Osteoblast (primary cell): ENCODE measurements around the gene ATG4B. TPM values are rescaled to one million over a fixed set of nuclear protein-coding genes. Genes with fewer than 3 reads are reported as not detected.

ENCODE experiments used
- DNase-seq: peaks from one replicate; pipeline ENCODE4 v3.0.0; 2011; ENCODE audit warnings: low spot score, mixed read lengths; ENCODE audit not compliant: insufficient read length; ENCODE audit errors: missing footprints
- H2AFZ ChIP-seq: 2 replicates; pipeline ENCODE4 v1.6.0; 2011; ENCODE audit warnings: mild to moderate bottlenecking, low read length
- H3K27ac ChIP-seq: 2 replicates; pipeline ENCODE4 v1.5.1; 2011; ENCODE audit warnings: mild to moderate bottlenecking, low read depth, low read length, moderate library complexity
- H3K27me3 ChIP-seq: 2 replicates; pipeline ENCODE4 v1.6.0; 2012; ENCODE audit warnings: mild to moderate bottlenecking, control low read depth, inconsistent platforms, low read length, moderate library complexity; ENCODE audit not compliant: insufficient read depth
- H3K36me3 ChIP-seq: 2 replicates; pipeline ENCODE4 v1.5.1; 2011; ENCODE audit warnings: mild to moderate bottlenecking, low read length, control low read depth, moderate library complexity; ENCODE audit not compliant: insufficient read depth
- H3K4me1 ChIP-seq: 2 replicates; pipeline ENCODE4 v1.5.1; 2011; ENCODE audit warnings: mild to moderate bottlenecking, low read length, control low read depth, moderate library complexity; ENCODE audit not compliant: insufficient read depth
- H3K4me2 ChIP-seq: 2 replicates; pipeline ENCODE4 v1.6.0; 2011; ENCODE audit warnings: mild to moderate bottlenecking, low read length; ENCODE audit not compliant: insufficient read depth
- H3K4me3 ChIP-seq: fragments of 200-600 bp; sonication (generic); 3 replicates; pipeline ENCODE4 v1.5.1; 2012; ENCODE audit warnings: mild to moderate bottlenecking, low read length, inconsistent platforms; ENCODE audit not compliant: insufficient read depth
- H3K79me2 ChIP-seq: 2 replicates; pipeline ENCODE4 v1.6.0; 2012; ENCODE audit warnings: mild to moderate bottlenecking, low read length, control low read depth, inconsistent platforms; ENCODE audit not compliant: insufficient read depth
- H3K9me3 ChIP-seq: 2 replicates; pipeline ENCODE4 v1.5.1; 2011; ENCODE audit warnings: low read depth, low read length, control low read depth
- H4K20me1 ChIP-seq: 2 replicates; pipeline ENCODE4 v1.6.0; 2012; ENCODE audit warnings: mild to moderate bottlenecking, low read length, control low read depth; ENCODE audit not compliant: insufficient read depth
- total RNA-seq: library from RNA; depleted of rRNA; stranded (reverse); fragments of >200 nt; gene quantifications from 2 replicates; pipeline ENCODE4 v1.2.3, GENCODE V29; 2012
- TF ChIP-seq, protein P1 (sequence below): IDR thresholded peaks from 2 replicates; pipeline ENCODE4 v1.5.1; 2011; ENCODE audit warnings: mild to moderate bottlenecking, low read depth, low read length, moderate library complexity; ENCODE audit errors: extremely low read depth

Gene ATG4B
- total RNA-seq, 1 donor: 42.7 TPM

DNA sequence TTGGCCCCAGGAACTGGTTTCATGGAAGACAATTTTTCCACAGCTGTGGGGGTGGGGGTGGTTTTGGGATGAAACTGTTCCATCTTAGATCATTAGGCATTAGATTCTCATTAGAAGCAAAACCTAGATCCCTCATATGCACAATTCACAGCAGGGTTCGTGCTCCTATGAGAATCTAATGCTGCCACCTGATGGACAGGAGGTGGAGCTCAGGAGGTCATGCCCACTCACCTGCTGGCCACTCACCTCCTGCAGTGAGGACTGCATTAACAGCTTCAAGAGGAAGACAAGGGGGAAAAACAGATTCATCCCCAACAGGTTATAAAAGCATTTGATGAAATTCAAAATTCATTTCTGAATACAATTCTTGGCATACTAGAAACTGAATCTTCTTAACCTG, 39.0 kb upstream of the ATG4B start:
- H3K4me2 ChIP-seq: no peak overlapping the region
- no peak overlapping the region for H3K4me3 ChIP-seq
- H3K4me1 ChIP-seq: peaks cover 3% of the 10 kb centered on the region
- no peaks in the 10 kb centered on the region for H4K20me1 ChIP-seq
- peaks cover 26% of the 10 kb centered on the region for H3K36me3 ChIP-seq
- H3K27me3 ChIP-seq: no peaks in the 10 kb centered on the region
- no peaks in the 10 kb centered on the region for H3K79me2 ChIP-seq
- H3K27ac ChIP-seq: no peak overlapping the region
- H2AFZ ChIP-seq: no peak overlapping the region
- TF ChIP-seq, protein P1, sequence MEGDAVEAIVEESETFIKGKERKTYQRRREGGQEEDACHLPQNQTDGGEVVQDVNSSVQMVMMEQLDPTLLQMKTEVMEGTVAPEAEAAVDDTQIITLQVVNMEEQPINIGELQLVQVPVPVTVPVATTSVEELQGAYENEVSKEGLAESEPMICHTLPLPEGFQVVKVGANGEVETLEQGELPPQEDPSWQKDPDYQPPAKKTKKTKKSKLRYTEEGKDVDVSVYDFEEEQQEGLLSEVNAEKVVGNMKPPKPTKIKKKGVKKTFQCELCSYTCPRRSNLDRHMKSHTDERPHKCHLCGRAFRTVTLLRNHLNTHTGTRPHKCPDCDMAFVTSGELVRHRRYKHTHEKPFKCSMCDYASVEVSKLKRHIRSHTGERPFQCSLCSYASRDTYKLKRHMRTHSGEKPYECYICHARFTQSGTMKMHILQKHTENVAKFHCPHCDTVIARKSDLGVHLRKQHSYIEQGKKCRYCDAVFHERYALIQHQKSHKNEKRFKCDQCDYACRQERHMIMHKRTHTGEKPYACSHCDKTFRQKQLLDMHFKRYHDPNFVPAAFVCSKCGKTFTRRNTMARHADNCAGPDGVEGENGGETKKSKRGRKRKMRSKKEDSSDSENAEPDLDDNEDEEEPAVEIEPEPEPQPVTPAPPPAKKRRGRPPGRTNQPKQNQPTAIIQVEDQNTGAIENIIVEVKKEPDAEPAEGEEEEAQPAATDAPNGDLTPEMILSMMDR: no peak
- no peaks in the 10 kb centered on the region for H3K9me3 ChIP-seq
- DNase-seq: no peak

DNA sequence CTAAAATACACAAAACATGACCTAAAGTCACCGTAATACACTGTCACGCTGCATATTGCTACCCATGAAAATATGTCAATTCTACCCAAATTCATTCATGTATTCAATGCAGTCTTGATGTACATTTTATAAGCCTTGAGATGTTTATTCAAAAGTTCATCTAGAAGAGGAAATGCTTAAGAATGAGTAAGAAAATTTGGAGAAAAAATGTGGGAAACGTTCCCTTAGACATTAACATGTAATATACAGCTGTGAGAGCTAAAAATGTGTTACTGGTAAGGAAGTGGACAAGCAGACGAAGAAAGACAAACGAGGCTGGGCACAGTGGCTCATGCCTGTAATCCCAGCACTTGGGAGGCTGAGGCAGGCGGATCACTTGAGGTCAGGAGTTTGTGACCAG, 37.9 kb upstream of the ATG4B start:
- TF ChIP-seq, protein P1: no peak
- Histone ChIP-seq H3K36me3 (peaks cover 15% of the 10 kb centered on the region), H4K20me1 (no peaks in the 10 kb centered on the region), H3K4me3 (no peak overlapping the region), H3K9me3 (no peaks in the 10 kb centered on the region), H3K27me3 (no peaks in the 10 kb centered on the region), H2AFZ (no peak overlapping the region), H3K4me1 (peaks cover 3% of the 10 kb centered on the region), H3K27ac (no peak overlapping the region), H3K4me2 (no peak overlapping the region), H3K79me2 (no peaks in the 10 kb centered on the region)
- DNase-seq: no peak

DNA sequence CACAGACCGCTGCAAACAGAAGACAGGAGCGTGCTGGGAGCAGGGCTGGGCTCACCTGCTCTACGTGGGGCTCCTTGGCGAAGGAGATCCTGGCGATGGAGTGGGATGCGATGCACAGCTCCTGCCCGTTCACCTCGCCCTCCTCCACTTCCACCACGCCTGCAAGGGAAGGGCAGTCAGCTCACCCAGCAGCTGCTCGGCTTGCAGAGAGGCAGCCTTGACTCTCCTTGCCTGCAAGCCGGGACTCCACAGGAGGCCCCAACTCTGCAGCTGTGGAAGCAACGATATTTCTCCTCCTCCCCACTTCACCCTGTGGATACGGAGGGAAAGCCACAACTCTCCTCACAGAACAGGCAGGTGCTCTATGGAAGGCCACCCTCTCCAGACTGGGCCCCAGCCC, 35.7 kb upstream of the ATG4B start:
- Histone ChIP-seq H3K4me3 (no peak overlapping the region), H3K36me3 (peaks cover 21% of the 10 kb centered on the region), H2AFZ (no peak overlapping the region), H3K27ac (no peak overlapping the region), H3K9me3 (no peaks in the 10 kb centered on the region), H3K4me1 (peaks cover 3% of the 10 kb centered on the region), H3K79me2 (peaks cover 9% of the 10 kb centered on the region), H3K27me3 (no peaks in the 10 kb centered on the region), H3K4me2 (no peak overlapping the region), H4K20me1 (no peaks in the 10 kb centered on the region)
- TF ChIP-seq, protein P1: no peak
- no peak for DNase-seq

DNA sequence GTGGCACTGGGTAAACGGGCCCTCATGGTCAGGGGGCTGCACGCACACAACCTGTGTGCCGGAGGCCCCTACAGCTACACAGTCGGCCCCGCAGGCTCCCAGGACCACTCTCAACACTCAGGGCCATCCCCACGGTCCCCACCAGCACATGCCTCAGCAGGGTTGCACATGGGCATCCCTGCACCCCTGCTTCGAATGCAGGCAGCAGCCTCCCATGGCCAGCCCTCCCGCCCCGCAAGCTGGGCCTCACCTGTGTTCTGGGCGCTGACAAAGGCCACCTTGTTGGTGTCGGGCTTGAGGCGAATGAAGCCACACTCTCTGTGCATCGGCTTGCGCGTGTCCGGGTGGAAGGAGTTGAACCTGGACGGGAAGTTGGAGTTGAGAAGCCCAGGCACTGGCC, 34.8 kb upstream of the ATG4B start:
- Histone ChIP-seq H2AFZ (no peak overlapping the region), H3K27me3 (no peaks in the 10 kb centered on the region), H3K27ac (no peak overlapping the region), H3K36me3 (peaks cover 21% of the 10 kb centered on the region), H4K20me1 (no peaks in the 10 kb centered on the region), H3K79me2 (peaks cover 13% of the 10 kb centered on the region), H3K9me3 (no peaks in the 10 kb centered on the region), H3K4me1 (peaks cover 3% of the 10 kb centered on the region), H3K4me3 (no peak overlapping the region), H3K4me2 (no peak overlapping the region)
- DNase-seq: peak; percentile 14
- TF ChIP-seq, protein P1: no peak
